HG03196 (cell line): Measurements from ENCODE around the gene GAK.

Source experiments
- ATAC-seq: cut with Tn5 transposase; IDR thresholded peaks from one replicate; pipeline ENCODE4 v1.9.1; 2021; ENCODE audit not compliant: unreplicated experiment

GAK gene

GRCh38 chr4:833156-833555 lies 99.0 kb downstream of the GAK start:
- ATAC-seq: no peak

- no peak for ATAC-seq
Measured at GRCh38 chr4:832536-832935, 99.6 kb downstream of the GAK start.

GRCh38 chr4:832108-832507 lies 100.0 kb downstream of the GAK start:
- no peak for ATAC-seq

- no peak for ATAC-seq
Measured at GRCh38 chr4:831483-831805, 100.7 kb downstream of the GAK start.

- no peak for ATAC-seq
Measured at GRCh38 chr4:830601-831482, 101.3 kb downstream of the GAK start.

GRCh38 chr4:829761-830600 lies 102.1 kb downstream of the GAK start:
- ATAC-seq: no peak

GRCh38 chr4:829291-829690 lies 102.8 kb downstream of the GAK start:
- ATAC-seq: no peak

GRCh38 chr4:828641-829271 lies 103.4 kb downstream of the GAK start:
- no peak for ATAC-seq

GRCh38 chr4:827209-828081 lies 104.7 kb downstream of the GAK start:
- ATAC-seq: no peak

- ATAC-seq: no peak
Measured at GRCh38 chr4:826508-827208, 105.5 kb downstream of the GAK start.

- no peak for ATAC-seq
Measured at GRCh38 chr4:825971-826330, 106.2 kb downstream of the GAK start, which contains the start of gene CPLX1. TSS of gene CPLX1 (minus strand) at chr4:826129. CDS start at chr4:824522, 1,607 bp downstream.

- ATAC-seq: no peak
Measured at GRCh38 chr4:825063-825970, 106.8 kb downstream of the GAK start.

GRCh38 chr4:824461-825062 lies 107.6 kb downstream of the GAK start:
- no peak for ATAC-seq

- no peak for ATAC-seq
Measured at GRCh38 chr4:823761-824460, 108.2 kb downstream of the GAK start.

- no peak for ATAC-seq
Measured at GRCh38 chr4:823176-823760, 108.8 kb downstream of the GAK start.

GRCh38 chr4:822361-823175 lies 109.5 kb downstream of the GAK start:
- ATAC-seq: no peak

GRCh38 chr4:821631-822030 lies 110.5 kb downstream of the GAK start:
- no peak for ATAC-seq
